ENCODE results near the gene SLC7A1.

- TF ChIP-seq, protein P1, sequence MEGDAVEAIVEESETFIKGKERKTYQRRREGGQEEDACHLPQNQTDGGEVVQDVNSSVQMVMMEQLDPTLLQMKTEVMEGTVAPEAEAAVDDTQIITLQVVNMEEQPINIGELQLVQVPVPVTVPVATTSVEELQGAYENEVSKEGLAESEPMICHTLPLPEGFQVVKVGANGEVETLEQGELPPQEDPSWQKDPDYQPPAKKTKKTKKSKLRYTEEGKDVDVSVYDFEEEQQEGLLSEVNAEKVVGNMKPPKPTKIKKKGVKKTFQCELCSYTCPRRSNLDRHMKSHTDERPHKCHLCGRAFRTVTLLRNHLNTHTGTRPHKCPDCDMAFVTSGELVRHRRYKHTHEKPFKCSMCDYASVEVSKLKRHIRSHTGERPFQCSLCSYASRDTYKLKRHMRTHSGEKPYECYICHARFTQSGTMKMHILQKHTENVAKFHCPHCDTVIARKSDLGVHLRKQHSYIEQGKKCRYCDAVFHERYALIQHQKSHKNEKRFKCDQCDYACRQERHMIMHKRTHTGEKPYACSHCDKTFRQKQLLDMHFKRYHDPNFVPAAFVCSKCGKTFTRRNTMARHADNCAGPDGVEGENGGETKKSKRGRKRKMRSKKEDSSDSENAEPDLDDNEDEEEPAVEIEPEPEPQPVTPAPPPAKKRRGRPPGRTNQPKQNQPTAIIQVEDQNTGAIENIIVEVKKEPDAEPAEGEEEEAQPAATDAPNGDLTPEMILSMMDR (conservative IDR thresholded peaks at IDR 0.05; ENCODE audit: low read length), result no peak
- TF ChIP-seq EZH2phosphoT487 (IDR thresholded peaks at IDR 0.05; ENCODE audit: borderline replicate concordance, low read depth, low read length), result no peak
These were observed 65.7 kb downstream of the SLC7A1 start for GRCh38 chr13:29529754-29530153.
